Thyroid gland (tissue), 4 donors: Measurements from ENCODE around the gene MAGEB16. TPM values are rescaled to one million over a fixed set of nuclear protein-coding genes. Genes with fewer than 3 reads are reported as not detected.

Source experiments
- DNase-seq, 2 donors: peaks; one replicate each; pipeline ENCODE4 v3.0.0-alpha.2; 2019
- H3K27ac ChIP-seq, 3 donors: fragments of 200-600 bp; sonication (generic); 1 replicate in 2 of 3; 2 replicates in 1 of 3; pipeline ENCODE4 v1.5.1; 2016 to 2019; ENCODE audit warnings: mild to moderate bottlenecking in 1 of 3, moderate library complexity in 1 of 3
- H3K27me3 ChIP-seq: fragments of 200-600 bp; sonication (generic); one replicate; pipeline ENCODE4 v1.5.1; 2019
- H3K36me3 ChIP-seq, 2 donors: fragments of 200-600 bp; sonication (generic); one replicate each; pipeline ENCODE4 v1.5.1; 2016 to 2019
- H3K4me1 ChIP-seq, 2 donors: fragments of 200-600 bp; sonication (generic); one replicate each; pipeline ENCODE4 v1.5.1; 2017 to 2019
- H3K4me3 ChIP-seq, 3 donors: fragments of 200-600 bp; sonication (generic); replicated peaks in 1 of 3; 1 replicate in 2 of 3; 2 replicates in 1 of 3; pipeline ENCODE4 v1.5.1; 2016; ENCODE audit warnings: mild to moderate bottlenecking in 1 of 3
- H3K9me3 ChIP-seq: fragments of 200-600 bp; sonication (generic); one replicate; pipeline ENCODE4 v1.5.1; 2017
- CTCF ChIP-seq, 6 experiments: fragments of 200-600 bp in 3 of 6; fragments of 450-650 bp in 3 of 6; sonication (generic) in 3 of 6; IDR thresholded peaks; one replicate each; pipeline ENCODE4 v1.5.1; 2016 to 2019; ENCODE audit warnings: antibody characterized with exemption in 6 of 6, mild to moderate bottlenecking in 2 of 6, inconsistent platforms in 1 of 6, moderate library complexity in 1 of 6
- POLR2A ChIP-seq, 2 donors: fragments of 450-650 bp; IDR thresholded peaks; one replicate each; pipeline ENCODE4 v1.6.1; 2017; ENCODE audit warnings: antibody characterized with exemption in 2 of 2, mild to moderate bottlenecking in 2 of 2, moderate library complexity in 1 of 2
- WGBS, 2 donors: methylation state at CpG; one replicate each; pipeline ENCODE4 v1.1.5; 2017; 5-methylcytosine and 5-hydroxymethylcytosine counted together
- intact Hi-C: fragments of 100-400 bp; cut with DNase I; formaldehyde crosslinking; loops from one replicate; pipeline ENCODE4 v1.15.1; 2023
- total RNA-seq, 4 donors: library from RNA; depleted of rRNA; stranded (reverse); fragments of >200 nt; gene quantifications; one replicate each; pipeline ENCODE4 v1.2.3, GENCODE V29; 2016

MAGEB16 gene
- total RNA-seq, 4 donors from 2014 or later = not detected

- Histone ChIP-seq H3K4me3 (no peak overlapping the region), H3K9me3 (no peaks in the 10 kb centered on the region), H3K27ac (no peak overlapping the region), H3K27me3 (no peaks in the 10 kb centered on the region), H3K4me1 (no peaks in the 10 kb centered on the region), H3K36me3 (no peaks in the 10 kb centered on the region)
- no peak for DNase-seq
- no peak for TF ChIP-seq CTCF (IDR thresholded peaks at IDR 0.05)
- TF ChIP-seq POLR2A (IDR thresholded peaks at IDR 0.05) = no peak
- 73 to 88% methylated on average over 4 to 5 of the region's 5 CpGs for WGBS, 2 donors
- intact Hi-C loops = no loop called here
These were observed 2.3 kb downstream of the MAGEB16 start for GRCh38 chrX:35800474-35800873.

GRCh38 chrX:35809781-35810180 is 11.6 kb downstream of the MAGEB16 start:
- no peak overlapping the region for H3K4me3 ChIP-seq
- WGBS, 2 donors = 71 to 83% methylated on average over 3 to 4 of the region's 4 CpGs
- H3K27ac ChIP-seq = no peak overlapping the region
- TF ChIP-seq POLR2A (IDR thresholded peaks at IDR 0.05) = no peak
- no peak for TF ChIP-seq CTCF (IDR thresholded peaks at IDR 0.05)
- H3K9me3 ChIP-seq = no peaks in the 10 kb centered on the region
- intact Hi-C loops = no loop called here
- DNase-seq = no peak
- H3K36me3 ChIP-seq = no peaks in the 10 kb centered on the region
- H3K4me1 ChIP-seq = no peaks in the 10 kb centered on the region
- no peaks in the 10 kb centered on the region for H3K27me3 ChIP-seq

DNA sequence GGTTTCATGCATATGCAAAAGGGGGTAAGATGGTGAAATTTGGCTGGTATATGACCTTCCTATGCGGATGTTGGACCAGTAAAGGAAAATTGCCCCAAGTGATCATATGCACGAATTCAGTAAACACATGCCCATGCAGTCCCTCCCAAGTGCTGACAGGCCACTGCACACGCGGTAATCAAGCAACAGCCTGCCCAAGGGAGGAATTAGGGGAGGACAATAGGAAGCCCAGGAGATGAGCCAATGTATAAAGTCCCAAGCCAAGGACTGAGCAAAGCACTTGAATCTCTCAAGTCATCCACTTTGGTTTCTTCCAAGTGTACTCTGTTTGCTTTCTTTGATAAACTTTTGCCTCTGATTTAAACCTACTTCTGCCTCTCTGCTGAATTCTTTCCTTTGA is 21.1 kb downstream of the MAGEB16 start:
- TF ChIP-seq POLR2A (IDR thresholded peaks at IDR 0.05) = no peak
- no peak for TF ChIP-seq CTCF (IDR thresholded peaks at IDR 0.05)
- Histone ChIP-seq H3K9me3 (no peaks in the 10 kb centered on the region), H3K27me3 (no peaks in the 10 kb centered on the region), H3K4me1 (no peaks in the 10 kb centered on the region), H3K36me3 (no peaks in the 10 kb centered on the region), H3K4me3 (no peak overlapping the region), H3K27ac (no peak overlapping the region)
- 48 to 76% methylated on average over 2 to 3 of the region's 4 CpGs for WGBS, 2 donors
- intact Hi-C loops = no loop called here
- no peak for DNase-seq

DNA sequence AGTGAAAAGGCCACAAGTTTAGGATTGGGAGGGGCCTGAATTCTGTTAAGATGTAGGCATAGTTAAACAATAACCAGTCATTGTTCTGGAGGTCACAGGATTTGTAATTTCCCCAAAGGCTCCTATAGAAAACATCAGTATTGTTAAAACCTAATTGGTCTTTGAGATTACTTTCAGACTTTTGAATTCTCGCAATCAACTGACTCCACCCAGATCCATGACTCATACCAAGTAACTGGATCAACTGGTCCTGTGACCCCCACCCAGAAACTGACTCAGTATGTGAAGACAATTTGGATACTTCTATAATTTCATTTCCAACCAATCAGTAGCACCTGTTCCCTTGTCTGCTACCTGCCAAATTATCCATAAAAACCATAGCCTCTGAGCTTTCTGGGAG is 28.4 kb downstream of the MAGEB16 start:
- no peaks in the 10 kb centered on the region for H3K4me1 ChIP-seq
- no peaks in the 10 kb centered on the region for H3K36me3 ChIP-seq
- WGBS, 2 donors = 80 to 92% methylated on average over 1 of the region's 1 CpG
- TF ChIP-seq POLR2A (IDR thresholded peaks at IDR 0.05) = no peak
- H3K9me3 ChIP-seq = no peaks in the 10 kb centered on the region
- H3K27me3 ChIP-seq = no peaks in the 10 kb centered on the region
- intact Hi-C loops = no loop called here
- no peak overlapping the region for H3K4me3 ChIP-seq
- DNase-seq = no peak
- H3K27ac ChIP-seq = no peak overlapping the region

GRCh38 chrX:35829501-35829900 is 31.4 kb downstream of the MAGEB16 start:
- 85 to 89% methylated on average over 3 of the region's 3 CpGs for WGBS, 2 donors
- no peaks in the 10 kb centered on the region for H3K27me3 ChIP-seq
- intact Hi-C loops = no loop called here
- no peak overlapping the region for H3K4me3 ChIP-seq
- no peak for TF ChIP-seq POLR2A (IDR thresholded peaks at IDR 0.05)
- no peak for TF ChIP-seq CTCF (IDR thresholded peaks at IDR 0.05)
- H3K4me1 ChIP-seq = no peaks in the 10 kb centered on the region
- no peak for DNase-seq
- H3K36me3 ChIP-seq = no peaks in the 10 kb centered on the region
- H3K9me3 ChIP-seq = no peaks in the 10 kb centered on the region
- H3K27ac ChIP-seq = no peak overlapping the region

DNA sequence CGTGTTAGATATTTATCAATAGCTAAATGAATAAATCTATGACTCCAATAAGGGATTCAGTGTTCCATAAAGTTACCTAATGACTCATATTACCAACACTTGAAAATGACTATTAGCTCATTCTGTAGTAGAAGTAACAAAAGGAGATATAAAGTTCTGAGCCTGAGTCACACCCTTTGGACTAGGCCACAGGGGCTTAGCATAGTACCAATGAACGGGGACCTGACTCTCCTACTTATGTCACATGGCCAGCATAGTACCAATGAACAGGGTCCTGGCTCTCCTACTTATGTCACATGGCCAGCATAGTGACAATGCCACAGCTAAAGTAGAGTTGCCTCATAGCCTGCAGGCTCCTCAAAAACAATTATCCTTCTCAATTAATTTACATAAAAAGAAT is 43.7 kb downstream of the MAGEB16 start:
- 33 to 95% methylated on average over 2 of the region's 2 CpGs for WGBS, 2 donors
- H3K4me3 ChIP-seq = no peak overlapping the region
- H3K27me3 ChIP-seq = no peaks in the 10 kb centered on the region
- TF ChIP-seq CTCF (IDR thresholded peaks at IDR 0.05) = no peak
- TF ChIP-seq POLR2A (IDR thresholded peaks at IDR 0.05) = no peak
- no peak for DNase-seq
- no peaks in the 10 kb centered on the region for H3K9me3 ChIP-seq
- no peak overlapping the region for H3K27ac ChIP-seq
- H3K4me1 ChIP-seq = no peaks in the 10 kb centered on the region
- H3K36me3 ChIP-seq = no peaks in the 10 kb centered on the region
- intact Hi-C loops = no loop called here
